ENCODE results near the gene GTF2F1. TPM values are rescaled to one million over a fixed set of nuclear protein-coding genes. Genes with fewer than 3 reads are reported as not detected.
A peak's percentile ranks its signal among the peaks of the same experiment; 100 is the strongest.

GTF2F1 gene
- total and polyA plus RNA-seq, 9 of the 15 experiments (the other 6 are each of a cell fraction or from before 2014, with no cell fraction given): 4.7 to 75.4 (median 68.4) TPM

DNA sequence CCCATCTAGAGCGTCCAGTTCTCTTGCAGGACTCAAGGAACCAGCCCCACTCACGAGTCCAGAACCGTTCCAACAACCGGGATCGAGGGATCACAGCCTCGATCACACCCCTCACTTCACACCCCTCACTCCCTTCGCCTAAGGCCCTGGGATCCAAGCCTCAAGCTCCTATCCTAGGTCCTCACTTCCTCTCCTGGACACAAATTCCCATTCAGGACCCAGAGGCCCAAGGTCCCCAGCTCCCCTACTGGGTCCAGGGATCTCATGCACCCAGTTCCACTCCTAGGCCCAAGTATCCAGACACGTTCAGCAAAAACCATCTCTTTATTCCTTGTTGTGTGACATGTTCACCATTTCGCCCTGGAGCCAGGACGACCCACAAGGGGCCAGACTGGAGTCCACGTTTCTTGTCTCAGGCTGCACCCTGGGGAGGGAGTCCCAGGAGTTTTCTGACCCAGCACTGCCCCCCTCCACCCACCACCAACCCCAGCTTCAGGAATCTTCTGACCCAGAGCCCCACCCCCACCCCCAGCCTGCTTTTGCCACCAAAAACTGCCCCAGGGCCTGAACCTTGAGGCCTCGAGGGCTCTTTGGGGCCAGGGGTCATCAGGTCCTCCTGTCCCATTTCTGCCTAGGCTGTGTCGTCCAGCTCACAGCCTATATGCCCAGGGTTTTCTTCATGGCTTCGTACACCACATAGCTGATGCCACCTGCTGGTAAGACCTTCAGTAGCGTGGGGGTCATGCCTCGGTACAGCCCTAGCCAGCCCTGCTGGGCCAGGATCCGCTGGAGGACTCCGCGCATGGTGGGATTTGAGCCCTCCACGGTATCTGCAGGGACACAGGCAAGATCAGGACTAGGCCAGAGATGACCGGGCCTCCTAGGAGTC is 33.0 kb upstream of the GTF2F1 start (continued):
- TF ChIP-seq, protein P1, sequence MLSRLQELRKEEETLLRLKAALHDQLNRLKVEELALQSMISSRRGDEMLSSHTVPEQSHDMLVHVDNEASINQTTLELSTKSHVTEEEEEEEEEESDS (CRISPR knock-in tag; IDR thresholded peaks at IDR 0.05): no peak
- TF ChIP-seq PCBP2 (IDR thresholded peaks at IDR 0.05; ENCODE audit: low read depth, low read length, poor library complexity, severe bottlenecking) (no peak), ETV6 (IDR thresholded peaks at IDR 0.05; ENCODE audit: borderline replicate concordance in 1 of 2, low read depth in 2 of 2, low read length in 1 of 2) (no peak), ETV6 (CRISPR knock-in tag; IDR thresholded peaks at IDR 0.05; ENCODE audit: borderline replicate concordance) (peak; percentile 14; the same call in 1 of the 2 replicates), XRCC5 (IDR thresholded peaks at IDR 0.05; ENCODE audit: low read depth, low read length) (no peak), NCOA4 (IDR thresholded peaks at IDR 0.05; ENCODE audit: partially characterized antibody) (no peak), SNRNP70 (optimal IDR thresholded peaks at IDR 0.05; ENCODE audit: low read depth, low read length) (no peak), ZNF184 (CRISPR knock-in tag; IDR thresholded peaks at IDR 0.05) (no peak), ZKSCAN8 (CRISPR knock-in tag; IDR thresholded peaks at IDR 0.05) (no peak), ZNF431 (CRISPR knock-in tag; IDR thresholded peaks at IDR 0.05) (0 out of 2 replicates have a peak, but pooled peaks have one; percentile 6), CSDE1 (IDR thresholded peaks at IDR 0.05) (no peak), BRF1 (IDR thresholded peaks at IDR 0.05; ENCODE audit: borderline replicate concordance, extremely low read depth, insufficient read length) (no peak), TAF1 (IDR thresholded peaks at IDR 0.05; ENCODE audit: control insufficient read depth, extremely low read depth, insufficient read depth, low read length, severe bottlenecking) (peak; percentile 9)
- TF ChIP-seq, protein P2, sequence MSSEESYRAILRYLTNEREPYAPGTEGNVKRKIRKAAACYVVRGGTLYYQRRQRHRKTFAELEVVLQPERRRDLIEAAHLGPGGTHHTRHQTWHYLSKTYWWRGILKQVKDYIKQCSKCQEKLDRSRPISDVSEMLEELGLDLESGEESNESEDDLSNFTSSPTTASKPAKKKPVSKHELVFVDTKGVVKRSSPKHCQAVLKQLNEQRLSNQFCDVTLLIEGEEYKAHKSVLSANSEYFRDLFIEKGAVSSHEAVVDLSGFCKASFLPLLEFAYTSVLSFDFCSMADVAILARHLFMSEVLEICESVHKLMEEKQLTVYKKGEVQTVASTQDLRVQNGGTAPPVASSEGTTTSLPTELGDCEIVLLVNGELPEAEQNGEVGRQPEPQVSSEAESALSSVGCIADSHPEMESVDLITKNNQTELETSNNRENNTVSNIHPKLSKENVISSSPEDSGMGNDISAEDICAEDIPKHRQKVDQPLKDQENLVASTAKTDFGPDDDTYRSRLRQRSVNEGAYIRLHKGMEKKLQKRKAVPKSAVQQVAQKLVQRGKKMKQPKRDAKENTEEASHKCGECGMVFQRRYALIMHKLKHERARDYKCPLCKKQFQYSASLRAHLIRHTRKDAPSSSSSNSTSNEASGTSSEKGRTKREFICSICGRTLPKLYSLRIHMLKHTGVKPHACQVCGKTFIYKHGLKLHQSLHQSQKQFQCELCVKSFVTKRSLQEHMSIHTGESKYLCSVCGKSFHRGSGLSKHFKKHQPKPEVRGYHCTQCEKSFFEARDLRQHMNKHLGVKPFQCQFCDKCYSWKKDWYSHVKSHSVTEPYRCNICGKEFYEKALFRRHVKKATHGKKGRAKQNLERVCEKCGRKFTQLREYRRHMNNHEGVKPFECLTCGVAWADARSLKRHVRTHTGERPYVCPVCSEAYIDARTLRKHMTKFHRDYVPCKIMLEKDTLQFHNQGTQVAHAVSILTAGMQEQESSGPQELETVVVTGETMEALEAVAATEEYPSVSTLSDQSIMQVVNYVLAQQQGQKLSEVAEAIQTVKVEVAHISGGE (CRISPR knock-in tag; IDR thresholded peaks at IDR 0.05): peak in 1 of 3 experiments; percentile 59; a peak in 1 of 6 replicates
- TF ChIP-seq, protein P3, sequence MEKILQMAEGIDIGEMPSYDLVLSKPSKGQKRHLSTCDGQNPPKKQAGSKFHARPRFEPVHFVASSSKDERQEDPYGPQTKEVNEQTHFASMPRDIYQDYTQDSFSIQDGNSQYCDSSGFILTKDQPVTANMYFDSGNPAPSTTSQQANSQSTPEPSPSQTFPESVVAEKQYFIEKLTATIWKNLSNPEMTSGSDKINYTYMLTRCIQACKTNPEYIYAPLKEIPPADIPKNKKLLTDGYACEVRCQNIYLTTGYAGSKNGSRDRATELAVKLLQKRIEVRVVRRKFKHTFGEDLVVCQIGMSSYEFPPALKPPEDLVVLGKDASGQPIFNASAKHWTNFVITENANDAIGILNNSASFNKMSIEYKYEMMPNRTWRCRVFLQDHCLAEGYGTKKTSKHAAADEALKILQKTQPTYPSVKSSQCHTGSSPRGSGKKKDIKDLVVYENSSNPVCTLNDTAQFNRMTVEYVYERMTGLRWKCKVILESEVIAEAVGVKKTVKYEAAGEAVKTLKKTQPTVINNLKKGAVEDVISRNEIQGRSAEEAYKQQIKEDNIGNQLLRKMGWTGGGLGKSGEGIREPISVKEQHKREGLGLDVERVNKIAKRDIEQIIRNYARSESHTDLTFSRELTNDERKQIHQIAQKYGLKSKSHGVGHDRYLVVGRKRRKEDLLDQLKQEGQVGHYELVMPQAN (IDR thresholded peaks at IDR 0.05; ENCODE audit: borderline replicate concordance): no peak
- TF ChIP-seq, protein P4, sequence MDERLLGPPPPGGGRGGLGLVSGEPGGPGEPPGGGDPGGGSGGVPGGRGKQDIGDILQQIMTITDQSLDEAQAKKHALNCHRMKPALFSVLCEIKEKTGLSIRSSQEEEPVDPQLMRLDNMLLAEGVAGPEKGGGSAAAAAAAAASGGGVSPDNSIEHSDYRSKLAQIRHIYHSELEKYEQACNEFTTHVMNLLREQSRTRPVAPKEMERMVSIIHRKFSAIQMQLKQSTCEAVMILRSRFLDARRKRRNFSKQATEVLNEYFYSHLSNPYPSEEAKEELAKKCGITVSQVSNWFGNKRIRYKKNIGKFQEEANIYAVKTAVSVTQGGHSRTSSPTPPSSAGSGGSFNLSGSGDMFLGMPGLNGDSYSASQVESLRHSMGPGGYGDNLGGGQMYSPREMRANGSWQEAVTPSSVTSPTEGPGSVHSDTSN (CRISPR knock-in tag; IDR thresholded peaks at IDR 0.05; ENCODE audit: low read depth): no peak
- TF ChIP-seq, protein P4 (tag; conservative IDR thresholded peaks at IDR 0.05; ENCODE audit: low read depth): no peak

Measured in K562 (cell line).